ENCODE results near the gene SPATA45.

The SPATA45 gene

DNA sequence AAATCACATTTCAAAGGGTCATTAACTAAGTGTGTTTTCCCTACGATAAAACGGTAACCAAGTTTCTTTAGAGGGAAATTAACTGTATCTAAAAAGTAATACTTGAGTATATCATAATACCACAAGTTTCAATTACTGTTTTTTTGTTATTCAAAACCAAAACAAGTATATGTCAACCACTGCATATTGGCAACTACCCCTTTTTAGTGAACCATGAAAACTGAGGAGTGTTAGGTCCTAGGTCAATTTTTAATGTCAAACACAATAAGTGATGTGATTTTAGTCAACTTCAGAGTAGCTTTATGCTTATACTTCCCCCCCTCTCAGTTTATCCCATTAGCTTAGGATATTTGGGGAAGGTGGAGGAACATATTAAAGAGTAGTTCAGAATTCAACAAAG lies 66.2 kb downstream of the SPATA45 start:
- DNase-seq (ENCODE audit: low spot score in 2 of 2): no peak
- peaks cover 6% of the 10 kb centered on the region for H3K4me1 Mint-ChIP-seq
- no peaks in the 10 kb centered on the region for H3K27me3 Mint-ChIP-seq
- no peaks in the 10 kb centered on the region for H3K9me3 Mint-ChIP-seq
- H3K36me3 Mint-ChIP-seq: peaks cover 30% of the 10 kb centered on the region
- no peak for ATAC-seq (ENCODE audit: low read depth)
- H3K4me3 Mint-ChIP-seq: no peak overlapping the region
- H3K27ac Mint-ChIP-seq: no peak overlapping the region

DNA sequence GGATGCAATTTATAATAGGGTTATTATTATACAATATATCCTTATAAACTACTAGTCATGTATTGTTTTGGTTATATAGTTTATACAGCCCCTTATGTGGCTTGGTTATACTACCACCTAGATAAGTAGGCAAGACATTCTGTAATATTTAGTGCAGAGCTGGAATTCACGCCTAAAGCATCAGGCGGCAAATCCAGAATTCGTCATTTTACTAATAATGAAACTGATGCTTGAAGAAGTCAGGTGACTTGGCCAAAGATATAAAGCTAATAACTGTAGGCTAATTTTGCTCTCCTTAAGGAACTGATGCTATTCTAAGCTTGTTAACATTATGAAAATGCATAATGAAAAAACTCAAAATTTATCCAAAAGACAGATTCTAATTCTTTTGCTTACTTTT lies 66.7 kb downstream of the SPATA45 start:
- no peaks in the 10 kb centered on the region for H3K27me3 Mint-ChIP-seq
- no peak overlapping the region for H3K27ac Mint-ChIP-seq
- peaks cover 27% of the 10 kb centered on the region for H3K36me3 Mint-ChIP-seq
- ATAC-seq (ENCODE audit: low read depth) (no peak), DNase-seq (ENCODE audit: low spot score in 2 of 2) (no peak)
- no peak overlapping the region for H3K4me3 Mint-ChIP-seq
- no peaks in the 10 kb centered on the region for H3K9me3 Mint-ChIP-seq
- peaks cover 6% of the 10 kb centered on the region for H3K4me1 Mint-ChIP-seq

Data from memory B cell (primary cell).